MM.1S (cell line): ENCODE data around the gene BCAS4.

Experiments used
- DNase-seq: peaks from one replicate; pipeline ENCODE4 v3.0.0-alpha.2; 2015
- H2AFZ ChIP-seq: fragments of 300-600 bp; sonication (generic); 2 replicates; pipeline ENCODE4 v1.6.0; 2016; ENCODE audit warnings: antibody characterized with exemption, low read length
- H3F3A ChIP-seq: fragments of 300-600 bp; sonication (generic); 2 replicates; pipeline ENCODE4 v1.6.1; 2016; ENCODE audit warnings: mild to moderate bottlenecking, antibody characterized with exemption, low read length, moderate library complexity, mixed read lengths; ENCODE audit not compliant: insufficient read depth
- H3K27ac ChIP-seq: fragments of 300-600 bp; sonication (generic); 2 replicates; pipeline ENCODE4 v1.5.1; 2016; ENCODE audit warnings: mild to moderate bottlenecking, low read length
- H3K27me3 ChIP-seq: fragments of 300-600 bp; sonication (generic); replicated peaks from 2 replicates; pipeline ENCODE4 v1.6.0; 2016; ENCODE audit warnings: low read length; ENCODE audit not compliant: insufficient read depth
- H3K36me3 ChIP-seq: fragments of 300-600 bp; sonication (generic); replicated peaks from 2 replicates; pipeline ENCODE4 v1.6.1; 2016; ENCODE audit warnings: mild to moderate bottlenecking, low read length, mixed read lengths; ENCODE audit not compliant: insufficient read depth
- H3K4me1 ChIP-seq: fragments of 300-600 bp; sonication (generic); 2 replicates; pipeline ENCODE4 v1.6.1; 2016; ENCODE audit warnings: low read length, mixed read lengths
- H3K4me2 ChIP-seq: fragments of 300-600 bp; sonication (generic); 2 replicates; pipeline ENCODE4 v1.6.0; 2016; ENCODE audit warnings: low read depth, low read length
- H3K4me3 ChIP-seq: fragments of 300-600 bp; sonication (generic); 2 replicates; pipeline ENCODE4 v1.5.1; 2016; ENCODE audit warnings: low read length, mixed read lengths
- H3K79me2 ChIP-seq: fragments of 300-600 bp; sonication (generic); 2 replicates; pipeline ENCODE4 v1.6.1; 2016; ENCODE audit warnings: mixed run types, low read length, mixed read lengths
- H3K9ac ChIP-seq: fragments of 300-600 bp; sonication (generic); 2 replicates; pipeline ENCODE4 v1.6.1; 2016; ENCODE audit warnings: low read length, mixed read lengths
- H3K9me2 ChIP-seq: fragments of 300-600 bp; sonication (generic); replicated peaks from 2 replicates; pipeline ENCODE4 v1.6.1; 2016; ENCODE audit warnings: mild to moderate bottlenecking, low read length, mixed read lengths; ENCODE audit not compliant: insufficient read depth
- H3K9me3 ChIP-seq: fragments of 300-600 bp; sonication (generic); replicated peaks from 2 replicates; pipeline ENCODE4 v1.6.1; 2016; ENCODE audit warnings: mild to moderate bottlenecking, low read length, mixed read lengths; ENCODE audit not compliant: insufficient read depth
- H4K20me1 ChIP-seq: fragments of 300-600 bp; sonication (generic); 2 replicates; pipeline ENCODE4 v1.6.1; 2016; ENCODE audit warnings: mild to moderate bottlenecking, low read length, moderate library complexity, mixed read lengths; ENCODE audit not compliant: insufficient read depth
- CTCF ChIP-seq: fragments of 300-600 bp; sonication (generic); IDR thresholded peaks from 2 replicates; pipeline ENCODE4 v1.5.1; 2016; ENCODE audit warnings: antibody characterized with exemption, low read length, mixed read lengths
- EZH2 ChIP-seq: fragments of 300-600 bp; sonication (generic); optimal IDR thresholded peaks from 2 replicates; pipeline ENCODE3; 2017; ENCODE audit warnings: low read depth, mild to moderate bottlenecking, antibody characterized with exemption, low read length, mixed read lengths
- EZH2phosphoT487 ChIP-seq: fragments of 300-600 bp; sonication (generic); IDR thresholded peaks from 2 replicates; pipeline ENCODE4 v1.6.1; 2018; ENCODE audit warnings: antibody characterized with exemption, low read length

BCAS4 gene

DNA sequence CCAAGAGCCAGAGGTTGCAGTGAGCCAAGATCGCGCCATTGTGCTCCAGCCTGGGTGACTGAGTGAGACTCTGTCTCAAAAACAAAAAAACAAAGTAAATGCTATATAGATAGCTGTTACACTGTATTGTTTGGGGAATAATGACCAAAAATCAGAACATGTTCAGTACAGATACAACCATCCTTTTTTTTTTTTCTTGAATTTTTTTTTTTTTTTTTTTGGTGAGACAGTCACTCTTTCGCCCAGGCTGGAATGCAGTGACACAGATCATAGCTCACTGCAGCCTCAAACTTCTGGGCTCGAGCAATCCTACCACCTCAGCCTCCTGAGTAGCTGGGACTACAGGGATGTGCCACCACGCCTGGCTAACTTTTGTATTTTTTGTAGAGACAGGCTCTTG lies 63.7 kb downstream of the BCAS4 start:
- Histone ChIP-seq H3F3A (no peaks in the 10 kb centered on the region), H3K4me2 (no peak overlapping the region), H3K36me3 (no peaks in the 10 kb centered on the region), H3K27me3 (no peaks in the 10 kb centered on the region), H3K9me2 (no peaks in the 10 kb centered on the region), H3K79me2 (no peaks in the 10 kb centered on the region), H3K9me3 (no peaks in the 10 kb centered on the region), H3K27ac (no peak overlapping the region), H2AFZ (no peak overlapping the region), H4K20me1 (no peaks in the 10 kb centered on the region), H3K9ac (no peak overlapping the region), H3K4me1 (no peaks in the 10 kb centered on the region), H3K4me3 (no peak overlapping the region)
- no peak for DNase-seq
- TF ChIP-seq CTCF (no peak), EZH2 (no peak)

DNA sequence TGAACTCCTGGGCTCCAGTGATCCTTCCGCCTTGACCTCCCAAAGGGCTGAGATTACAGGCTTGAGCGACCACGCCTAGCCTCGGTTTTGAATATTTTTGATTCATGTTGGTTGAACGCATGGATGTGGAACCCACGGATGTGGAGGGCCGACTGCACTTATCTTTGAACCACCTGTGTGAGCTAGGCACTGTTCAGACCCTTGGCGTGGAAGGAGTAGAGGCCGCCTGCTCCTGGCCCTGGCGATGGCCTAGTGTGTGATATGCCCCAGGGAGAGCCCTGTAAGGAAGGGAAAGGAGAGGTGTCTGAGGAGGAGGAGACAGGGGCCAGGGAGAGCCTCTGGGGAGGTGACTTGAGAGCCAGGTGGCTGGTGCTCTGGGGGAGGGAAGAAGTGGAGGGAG lies 64.3 kb downstream of the BCAS4 start:
- TF ChIP-seq EZH2 (no peak), EZH2phosphoT487 (no peak), CTCF (no peak)
- Histone ChIP-seq H3K4me2 (no peak overlapping the region), H3K79me2 (no peaks in the 10 kb centered on the region), H3K4me3 (no peak overlapping the region), H2AFZ (no peak overlapping the region), H3K9ac (no peak overlapping the region), H3K27me3 (no peaks in the 10 kb centered on the region), H3K9me2 (no peaks in the 10 kb centered on the region), H3F3A (no peaks in the 10 kb centered on the region), H3K9me3 (no peaks in the 10 kb centered on the region), H3K27ac (no peak overlapping the region), H3K4me1 (no peaks in the 10 kb centered on the region), H4K20me1 (no peaks in the 10 kb centered on the region), H3K36me3 (no peaks in the 10 kb centered on the region)
- no peak for DNase-seq

DNA sequence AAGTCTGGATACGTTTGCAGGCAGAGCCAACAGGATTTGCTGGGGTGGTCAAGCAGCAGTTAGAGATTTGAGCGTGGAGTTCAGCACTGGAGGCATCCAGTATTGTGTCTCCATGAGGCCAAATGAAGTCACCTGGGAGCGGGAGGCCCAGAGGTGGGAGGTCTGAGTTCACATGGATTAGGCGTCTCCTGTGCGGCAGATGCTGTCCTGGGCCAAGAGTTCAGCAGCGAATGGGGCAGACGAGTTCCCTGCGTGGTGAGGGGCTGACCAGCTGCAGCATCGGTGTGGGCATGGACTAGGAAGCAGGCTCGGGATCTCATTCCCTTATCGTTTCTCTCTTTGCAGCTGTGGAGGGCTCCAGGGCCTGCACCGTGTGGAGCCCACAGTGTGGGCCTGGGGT lies 66.2 kb downstream of the BCAS4 start:
- Histone ChIP-seq H3K4me3 (no peak overlapping the region), H4K20me1 (no peaks in the 10 kb centered on the region), H2AFZ (no peak overlapping the region), H3K9ac (no peak overlapping the region), H3K79me2 (no peaks in the 10 kb centered on the region), H3K9me2 (no peaks in the 10 kb centered on the region), H3K9me3 (no peaks in the 10 kb centered on the region), H3K27ac (no peak overlapping the region), H3F3A (no peaks in the 10 kb centered on the region), H3K36me3 (no peaks in the 10 kb centered on the region), H3K27me3 (no peaks in the 10 kb centered on the region), H3K4me1 (no peaks in the 10 kb centered on the region), H3K4me2 (no peak overlapping the region)
- no peak for TF ChIP-seq EZH2phosphoT487
- TF ChIP-seq EZH2: no peak
- no peak for TF ChIP-seq CTCF
- DNase-seq: no peak
